ENCODE measurements around the gene ANO1. TPM values are rescaled to one million over a fixed set of nuclear protein-coding genes. Genes with fewer than 3 reads are reported as not detected.

ANO1 gene
- polyA plus RNA-seq, 1 donor (not counting 4 experiments of a cell fraction or from before 2014, with no cell fraction given): 45.2 TPM

DNA sequence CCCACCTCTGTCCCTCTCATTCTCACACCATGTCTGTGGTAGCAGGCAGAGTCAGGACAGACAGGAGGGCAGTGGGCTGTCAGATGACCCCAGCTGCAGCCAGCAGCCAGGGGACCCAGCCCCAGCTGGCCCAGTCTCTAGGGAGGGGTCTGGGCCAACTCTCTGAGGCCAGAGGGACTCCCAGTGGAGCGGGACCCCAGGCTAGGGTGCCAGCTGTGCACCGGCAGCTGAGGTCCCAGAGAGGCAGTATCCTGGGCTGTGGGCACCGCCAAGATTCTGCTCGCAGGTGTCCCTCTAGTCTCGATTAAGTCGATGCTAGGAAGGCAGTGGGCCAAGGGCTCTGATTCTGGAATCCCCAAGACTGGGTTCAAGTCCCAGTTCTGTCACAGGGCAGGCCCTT is 108.3 kb downstream of the ANO1 start:
- H4K20me1 ChIP-seq (ENCODE audit: control insufficient read depth, extremely low read depth, insufficient read depth, low read length): no peaks in the 10 kb centered on the region
- dilution Hi-C loops (cut with MboI; ENCODE audit: extremely low pct_ligation_motif_present, low sequenced_read_pairs): no loop called here
- no peaks in the 10 kb centered on the region for H3K27me3 ChIP-seq (ENCODE audit: control insufficient read depth, extremely low read depth, insufficient read depth, low read length)
- H3K4me3 ChIP-seq (ENCODE audit: control insufficient read depth in 2 of 3, extremely low read depth in 1 of 3, insufficient read depth in 2 of 3, low read depth in 1 of 3, low read length in 3 of 3): no peak overlapping the region
- no peak overlapping the region for H3K4me2 ChIP-seq (ENCODE audit: control insufficient read depth, extremely low read depth, insufficient read depth, low read depth, low read length)
- no peak overlapping the region for H3K9ac ChIP-seq (ENCODE audit: control insufficient read depth, extremely low read depth, insufficient read depth, low read length)
- H3K36me3 ChIP-seq (ENCODE audit: control insufficient read depth in 2 of 2, extremely low read depth in 1 of 2, insufficient read depth in 2 of 2, low read length in 2 of 2): peaks cover 0 to 7% of the 10 kb centered on the region in 2 experiments
- no peak overlapping the region for H2AFZ ChIP-seq (ENCODE audit: control insufficient read depth, low read length)
- DNase-seq (ENCODE audit: low read depth, low spot score) (no peak), FAIRE-seq (no peak)
- no peaks in the 10 kb centered on the region for H3K79me2 ChIP-seq (ENCODE audit: control insufficient read depth, insufficient read depth, low read length)
- no peak overlapping the region for H3K27ac ChIP-seq (ENCODE audit: control insufficient read depth, insufficient read depth, low read length)
- no peaks in the 10 kb centered on the region for H3K9me1 ChIP-seq (ENCODE audit: control insufficient read depth, extremely low read depth, insufficient read depth, low read length)
- H3K9me3 ChIP-seq (ENCODE audit: control insufficient read depth, low read depth, low read length): no peaks in the 10 kb centered on the region
- no peak for TF ChIP-seq EZH2 (IDR thresholded peaks at IDR 0.05; ENCODE audit: low read length)
- TF ChIP-seq, protein P1, sequence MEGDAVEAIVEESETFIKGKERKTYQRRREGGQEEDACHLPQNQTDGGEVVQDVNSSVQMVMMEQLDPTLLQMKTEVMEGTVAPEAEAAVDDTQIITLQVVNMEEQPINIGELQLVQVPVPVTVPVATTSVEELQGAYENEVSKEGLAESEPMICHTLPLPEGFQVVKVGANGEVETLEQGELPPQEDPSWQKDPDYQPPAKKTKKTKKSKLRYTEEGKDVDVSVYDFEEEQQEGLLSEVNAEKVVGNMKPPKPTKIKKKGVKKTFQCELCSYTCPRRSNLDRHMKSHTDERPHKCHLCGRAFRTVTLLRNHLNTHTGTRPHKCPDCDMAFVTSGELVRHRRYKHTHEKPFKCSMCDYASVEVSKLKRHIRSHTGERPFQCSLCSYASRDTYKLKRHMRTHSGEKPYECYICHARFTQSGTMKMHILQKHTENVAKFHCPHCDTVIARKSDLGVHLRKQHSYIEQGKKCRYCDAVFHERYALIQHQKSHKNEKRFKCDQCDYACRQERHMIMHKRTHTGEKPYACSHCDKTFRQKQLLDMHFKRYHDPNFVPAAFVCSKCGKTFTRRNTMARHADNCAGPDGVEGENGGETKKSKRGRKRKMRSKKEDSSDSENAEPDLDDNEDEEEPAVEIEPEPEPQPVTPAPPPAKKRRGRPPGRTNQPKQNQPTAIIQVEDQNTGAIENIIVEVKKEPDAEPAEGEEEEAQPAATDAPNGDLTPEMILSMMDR (optimal IDR thresholded peaks at IDR 0.05 in 1 of 3, IDR thresholded peaks at IDR 0.05 in 1 of 3, conservative IDR thresholded peaks at IDR 0.05 in 1 of 3; ENCODE audit: extremely low read depth in 1 of 3, insufficient read depth in 2 of 3, low read length in 3 of 3): no peak
- no peaks in the 10 kb centered on the region for H3K4me1 ChIP-seq (ENCODE audit: control insufficient read depth, extremely low read depth, insufficient read depth, low read length)

DNA sequence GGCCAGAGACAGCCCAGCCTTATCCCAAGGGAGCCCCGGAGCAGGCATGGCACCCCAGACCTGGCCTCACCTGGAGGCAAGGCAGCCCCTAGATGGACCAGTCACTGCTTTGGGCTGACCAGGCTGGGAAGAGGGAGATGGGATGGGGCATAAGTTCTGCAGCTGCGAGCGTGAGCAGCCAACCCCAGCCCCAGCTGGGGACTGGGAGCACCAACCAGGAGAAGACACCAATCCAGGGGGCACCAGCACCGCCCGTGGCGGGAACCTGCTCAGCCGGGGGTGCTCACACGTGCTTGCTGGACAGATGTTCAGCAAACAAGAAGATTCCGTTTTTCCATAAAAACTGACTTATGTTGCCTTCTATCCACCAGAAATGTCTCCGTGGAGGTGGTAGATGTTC is 108.8 kb downstream of the ANO1 start:
- no peak overlapping the region for H3K27ac ChIP-seq (ENCODE audit: control insufficient read depth, insufficient read depth, low read length)
- H3K9me3 ChIP-seq (ENCODE audit: control insufficient read depth, low read depth, low read length): no peaks in the 10 kb centered on the region
- H3K9ac ChIP-seq (ENCODE audit: control insufficient read depth, extremely low read depth, insufficient read depth, low read length): no peak overlapping the region
- no peak overlapping the region for H3K4me2 ChIP-seq (ENCODE audit: control insufficient read depth, extremely low read depth, insufficient read depth, low read depth, low read length)
- no peak overlapping the region for H3K4me3 ChIP-seq (ENCODE audit: control insufficient read depth in 2 of 3, extremely low read depth in 1 of 3, insufficient read depth in 2 of 3, low read depth in 1 of 3, low read length in 3 of 3)
- dilution Hi-C loops (cut with MboI; ENCODE audit: extremely low pct_ligation_motif_present, low sequenced_read_pairs): no loop called here
- TF ChIP-seq, protein P1 (optimal IDR thresholded peaks at IDR 0.05 in 1 of 3, IDR thresholded peaks at IDR 0.05 in 1 of 3, conservative IDR thresholded peaks at IDR 0.05 in 1 of 3; ENCODE audit: extremely low read depth in 1 of 3, insufficient read depth in 2 of 3, low read length in 3 of 3): no peak
- no peak for TF ChIP-seq EZH2 (IDR thresholded peaks at IDR 0.05; ENCODE audit: low read length)
- H3K36me3 ChIP-seq (ENCODE audit: control insufficient read depth in 2 of 2, extremely low read depth in 1 of 2, insufficient read depth in 2 of 2, low read length in 2 of 2): peaks cover 0 to 4% of the 10 kb centered on the region in 2 experiments
- no peaks in the 10 kb centered on the region for H3K27me3 ChIP-seq (ENCODE audit: control insufficient read depth, extremely low read depth, insufficient read depth, low read length)
- FAIRE-seq (no peak), DNase-seq (ENCODE audit: low read depth, low spot score) (no peak)
- no peaks in the 10 kb centered on the region for H3K79me2 ChIP-seq (ENCODE audit: control insufficient read depth, insufficient read depth, low read length)
- H3K4me1 ChIP-seq (ENCODE audit: control insufficient read depth, extremely low read depth, insufficient read depth, low read length): no peaks in the 10 kb centered on the region
- no peaks in the 10 kb centered on the region for H4K20me1 ChIP-seq (ENCODE audit: control insufficient read depth, extremely low read depth, insufficient read depth, low read length)
- H2AFZ ChIP-seq (ENCODE audit: control insufficient read depth, low read length): no peak overlapping the region
- no peaks in the 10 kb centered on the region for H3K9me1 ChIP-seq (ENCODE audit: control insufficient read depth, extremely low read depth, insufficient read depth, low read length)

Measured in keratinocyte (primary cell).